OCI-LY7 (cell line): ENCODE measurements around the gene SELENOV. TPM values are rescaled to one million over a fixed set of nuclear protein-coding genes. Genes with fewer than 3 reads are reported as not detected.

Experiments
- BruUV-seq: library from RNA; stranded (reverse); fragments of 400-500 nt; replicated peaks from 2 replicates; lab custom pipeline; 2021; lab: Mats Ljungman, UMichigan
- CTCF ChIA-PET: fragments of 300-600 bp; sonication (Branson Sonifier 250); formaldehyde crosslinking; loops from one replicate; lab custom pipeline; 2022; ENCODE audit warnings: antibody characterized with exemption; ENCODE audit not compliant: unreplicated experiment; lab: Charles Lee
- POLR2A ChIA-PET: fragments of 300-600 bp; sonication (Branson Sonifier 250); formaldehyde crosslinking; loops from one replicate; lab custom pipeline; 2022; ENCODE audit warnings: antibody characterized with exemption; lab: Charles Lee
- DNase-seq: peaks from one replicate; pipeline ENCODE4 v3.0.0-alpha.2; 2015; ENCODE audit warnings: low spot score
- H2AFZ ChIP-seq: fragments of 200-600 bp; sonication (generic), shearing (Covaris generic); 2 replicates; pipeline ENCODE4 v1.6.1; 2014; ENCODE audit warnings: mild to moderate bottlenecking, antibody characterized with exemption, low read length, moderate library complexity
- H3K27ac ChIP-seq: fragments of 200-600 bp; sonication (generic); 2 replicates; pipeline ENCODE4 v1.5.1; 2014; ENCODE audit warnings: mixed run types, low read depth, mild to moderate bottlenecking, moderate library complexity, low read length, inconsistent platforms; ENCODE audit not compliant: poor library complexity, severe bottlenecking
- H3K36me3 ChIP-seq: fragments of 200-600 bp; sonication (generic); 2 replicates; pipeline ENCODE4 v1.6.1; 2014; ENCODE audit warnings: mild to moderate bottlenecking, antibody characterized with exemption, low read length, moderate library complexity, mixed read lengths; ENCODE audit not compliant: insufficient read depth
- H3K4me1 ChIP-seq: fragments of 200-600 bp; sonication (generic); 2 replicates; pipeline ENCODE4 v1.5.1; 2014; ENCODE audit warnings: mild to moderate bottlenecking, low read length; ENCODE audit not compliant: insufficient read depth, poor library complexity, severe bottlenecking
- H3K4me2 ChIP-seq: fragments of 200-600 bp; sonication (generic); 2 replicates; pipeline ENCODE4 v1.6.1; 2014; ENCODE audit warnings: mild to moderate bottlenecking, low read length
- H3K4me3 ChIP-seq: fragments of 200-600 bp; sonication (generic); 2 replicates; pipeline ENCODE4 v1.5.1; 2014; ENCODE audit warnings: mild to moderate bottlenecking, low read depth, low read length; ENCODE audit not compliant: poor library complexity, severe bottlenecking
- H3K79me2 ChIP-seq: fragments of 200-600 bp; sonication (generic); 2 replicates; pipeline ENCODE4 v1.6.1; 2016; ENCODE audit warnings: low read depth, mild to moderate bottlenecking, low read length, moderate library complexity, mixed read lengths; ENCODE audit not compliant: insufficient read depth
- H3K9me2 ChIP-seq: fragments of 200-600 bp; sonication (generic); 2 replicates; pipeline ENCODE4 v1.6.1; 2016; ENCODE audit warnings: mild to moderate bottlenecking, low read length, mixed read lengths; ENCODE audit not compliant: insufficient read depth
- H3K9me3 ChIP-seq: fragments of 200-600 bp; sonication (generic); 2 replicates; pipeline ENCODE4 v1.6.1; 2014; ENCODE audit warnings: mild to moderate bottlenecking, mixed run types, low read length, mixed read lengths
- H4K20me1 ChIP-seq: fragments of 200-600 bp; sonication (generic); 2 replicates; pipeline ENCODE4 v1.6.1; 2014; ENCODE audit warnings: mild to moderate bottlenecking, antibody characterized with exemption, low read length, moderate library complexity, mixed read lengths; ENCODE audit not compliant: insufficient read depth
- CTCF ChIP-seq: fragments of 200-600 bp; sonication (generic); conservative IDR thresholded peaks from 2 replicates; pipeline ENCODE4 v1.5.1; 2014; ENCODE audit warnings: mild to moderate bottlenecking, antibody characterized with exemption, low read length, moderate library complexity, mixed read lengths
- EZH2phosphoT487 ChIP-seq: fragments of 200-600 bp; sonication (generic); IDR thresholded peaks from 2 replicates; pipeline ENCODE4 v1.6.1; 2018; ENCODE audit warnings: low read depth, borderline replicate concordance, mild to moderate bottlenecking, mixed run types, antibody characterized with exemption, low read length, moderate library complexity, mixed read lengths
- intact Hi-C: fragments of 100-400 bp; cut with micrococcal nuclease; formaldehyde crosslinking; loops from one replicate; pipeline ENCODE4 v1.10.0; 2022; ENCODE audit not compliant: unreplicated experiment
- total RNA-seq, 2 experiments: library from RNA; depleted of rRNA in 1 of 2; stranded (reverse); fragments of >200 nt in 1 of 2; shearing (Covaris generic) in 1 of 2; gene quantifications; 2 replicates each; pipeline ENCODE4 v1.2.3, GENCODE V29; 2014 to 2022

SELENOV gene
- total RNA-seq, 2 experiments from 2014 or later: not detected

DNA sequence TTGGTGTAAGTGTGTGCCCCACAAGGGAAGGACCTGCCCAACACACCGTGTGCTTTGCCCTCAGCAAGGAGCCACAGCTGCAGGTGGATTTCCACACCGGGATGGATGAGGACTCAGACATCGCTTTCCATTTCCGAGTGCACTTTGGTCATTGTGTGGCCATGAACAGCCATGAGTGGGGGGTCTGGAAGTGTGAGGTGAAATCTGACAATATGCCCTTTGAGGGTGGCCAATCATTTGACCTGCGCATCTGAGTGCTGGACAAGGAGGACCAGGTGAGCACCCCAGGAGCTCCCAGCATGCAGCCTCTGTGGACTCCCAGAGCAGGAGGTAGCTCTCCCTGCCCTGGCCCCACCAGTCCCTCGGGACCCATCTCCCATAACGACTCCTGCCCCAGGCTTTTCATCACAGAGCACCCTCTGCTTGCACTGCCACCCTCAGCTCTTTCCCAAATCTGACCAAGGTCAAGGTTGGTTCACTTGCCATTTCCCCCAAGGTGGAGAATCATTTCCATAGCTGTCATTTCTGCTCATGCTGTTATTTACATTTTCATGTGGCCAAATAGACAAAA is 38.2 kb downstream of the SELENOV start:
- Histone ChIP-seq H3K36me3 (no peaks in the 10 kb centered on the region), H3K9me3 (no peaks in the 10 kb centered on the region), H3K9me2 (no peaks in the 10 kb centered on the region), H3K4me2 (no peak overlapping the region), H3K79me2 (no peaks in the 10 kb centered on the region), H2AFZ (no peak overlapping the region), H4K20me1 (no peaks in the 10 kb centered on the region), H3K27ac (no peak overlapping the region), H3K4me3 (no peak overlapping the region), H3K4me1 (peaks cover 14% of the 10 kb centered on the region)
- ChIA-PET CTCF (no interaction called here), POLR2A (interaction anchor here (0.6 kb wide), 1 partner anchor 442 kb away, joined by 6 read pairs; no protein-coding TSS in a partner anchor)
- intact Hi-C loops: loop anchor here (10.0 kb wide), 1 partner anchor 212 kb away; no protein-coding TSS in a partner anchor
- TF ChIP-seq CTCF (no peak), EZH2phosphoT487 (no peak)
- DNase-seq: no peak
- BruUV-seq: no TSS peak

- ChIA-PET POLR2A (no interaction called here), CTCF (no interaction called here)
- no peak overlapping the region for H2AFZ ChIP-seq
- H4K20me1 ChIP-seq: no peaks in the 10 kb centered on the region
- H3K4me3 ChIP-seq: no peak overlapping the region
- no peaks in the 10 kb centered on the region for H3K36me3 ChIP-seq
- TF ChIP-seq CTCF (no peak), EZH2phosphoT487 (no peak)
- no peaks in the 10 kb centered on the region for H3K79me2 ChIP-seq
- intact Hi-C loops: loop anchor here (10.0 kb wide), 1 partner anchor 210 kb away; no protein-coding TSS in a partner anchor
- H3K9me2 ChIP-seq: no peaks in the 10 kb centered on the region
- BruUV-seq: no TSS peak
- DNase-seq: no peak
- no peak overlapping the region for H3K4me2 ChIP-seq
- no peaks in the 10 kb centered on the region for H3K9me3 ChIP-seq
- no peak overlapping the region for H3K27ac ChIP-seq
- peaks cover 18% of the 10 kb centered on the region for H3K4me1 ChIP-seq
Observed at GRCh38 chr19:39554701-39555311, 39.9 kb downstream of the SELENOV start.

- Histone ChIP-seq H3K4me1 (peaks cover 18% of the 10 kb centered on the region), H3K4me2 (no peak overlapping the region), H3K79me2 (no peaks in the 10 kb centered on the region), H4K20me1 (no peaks in the 10 kb centered on the region), H3K27ac (no peak overlapping the region), H3K4me3 (no peak overlapping the region), H3K9me3 (no peaks in the 10 kb centered on the region), H3K9me2 (no peaks in the 10 kb centered on the region), H3K36me3 (no peaks in the 10 kb centered on the region), H2AFZ (no peak overlapping the region)
- CTCF ChIA-PET: no interaction called here
- intact Hi-C loops: loop anchor here (10.0 kb wide), 1 partner anchor 209 kb away; no protein-coding TSS in a partner anchor
- POLR2A ChIA-PET: no interaction called here
- TF ChIP-seq EZH2phosphoT487 (no peak), CTCF (no peak)
- no TSS peak for BruUV-seq
- DNase-seq: no peak
Observed at GRCh38 chr19:39555883-39556282, 40.9 kb downstream of the SELENOV start.
